SIG-M5 (cell line): Measurements from ENCODE around the gene TINAG.
"Not testable (repeated sequence)": the region's sequence is repeated elsewhere in the genome, so short reads cannot be mapped to it uniquely, and the experiment has no call there.

Experiments
- DNase-seq: peaks from one replicate; lab custom pipeline; 2025; lab: John Stamatoyannopoulos, UW

The TINAG gene

GRCh38 chr6:54308986-54309315 lies 710 bp downstream of the TINAG start:
- no peak for DNase-seq

GRCh38 chr6:54310377-54311152 lies 2.3 kb downstream of the TINAG start:
- DNase-seq: no peak

- no peak for DNase-seq
These were observed 7.4 kb downstream of the TINAG start for GRCh38 chr6:54315656-54316055.

GRCh38 chr6:54320871-54321270 lies 12.6 kb downstream of the TINAG start:
- DNase-seq: no peak

GRCh38 chr6:54327631-54328030 lies 19.4 kb downstream of the TINAG start:
- DNase-seq: no peak

GRCh38 chr6:54331571-54331970 lies 23.3 kb downstream of the TINAG start:
- not testable (repeated sequence) for DNase-seq

- no peak for DNase-seq
These were observed 27.6 kb downstream of the TINAG start for GRCh38 chr6:54335871-54336270.

- DNase-seq: no peak
These were observed 45.7 kb downstream of the TINAG start for GRCh38 chr6:54353975-54354374.

- no peak for DNase-seq
These were observed 46.4 kb downstream of the TINAG start for GRCh38 chr6:54354608-54355007.

- no peak for DNase-seq
These were observed 48.9 kb downstream of the TINAG start for GRCh38 chr6:54357141-54357540.

- no peak for DNase-seq
These were observed 52.9 kb downstream of the TINAG start for GRCh38 chr6:54361188-54361587.

GRCh38 chr6:54361734-54362133 lies 53.5 kb downstream of the TINAG start:
- no peak for DNase-seq

- no peak for DNase-seq
These were observed 58.6 kb downstream of the TINAG start for GRCh38 chr6:54366667-54367327.

- no peak for DNase-seq
These were observed 69.5 kb downstream of the TINAG start for GRCh38 chr6:54377776-54378175.

- no peak for DNase-seq
These were observed 78.1 kb downstream of the TINAG start for GRCh38 chr6:54386295-54386694.

GRCh38 chr6:54390362-54390761 lies 82.1 kb downstream of the TINAG start:
- DNase-seq: no peak

GRCh38 chr6:54391577-54391976 lies 83.3 kb downstream of the TINAG start:
- DNase-seq: no peak

- no peak for DNase-seq
These were observed 94.9 kb downstream of the TINAG start for GRCh38 chr6:54403096-54403495.

- DNase-seq: no peak
These were observed 96.5 kb downstream of the TINAG start for GRCh38 chr6:54404791-54405190.

- no peak for DNase-seq
These were observed 103.5 kb downstream of the TINAG start for GRCh38 chr6:54411767-54412166.

- DNase-seq: no peak
These were observed 107.3 kb downstream of the TINAG start for GRCh38 chr6:54415517-54415916.

- no peak for DNase-seq
These were observed 111.6 kb downstream of the TINAG start for GRCh38 chr6:54419885-54420284.

- no peak for DNase-seq
These were observed 118.8 kb downstream of the TINAG start for GRCh38 chr6:54426995-54427394.

GRCh38 chr6:54427396-54427937 lies 119.2 kb downstream of the TINAG start:
- no peak for DNase-seq
